ENCODE data around the gene ERF.

GRCh38 chr19:42208612-42209011, 46.3 kb downstream of the ERF start:
- TF ChIP-seq CTCF (IDR thresholded peaks at IDR 0.05) = no peak
- no peak for TF ChIP-seq EP300 (IDR thresholded peaks at IDR 0.05)
- TF ChIP-seq POLR2A (IDR thresholded peaks at IDR 0.05) = no peak

Data from sigmoid colon (tissue), 4 donors.